Fibroblast of peridontal ligament (primary cell): ENCODE data around the gene LY86.

ENCODE experiments used
- DNase-seq: peaks from one replicate; pipeline ENCODE4 v3.0.0-alpha.2; 2010; ENCODE audit errors: extremely low read depth

Gene LY86

GRCh38 chr6:6570929-6571671, 17.4 kb upstream of the LY86 start:
- no peak for DNase-seq

- no peak for DNase-seq
Observed at GRCh38 chr6:6575143-6575542, 13.4 kb upstream of the LY86 start.

- no peak for DNase-seq
Observed at GRCh38 chr6:6577735-6578134, 10.8 kb upstream of the LY86 start.

- DNase-seq: no peak
Observed at GRCh38 chr6:6579281-6579680, 9.2 kb upstream of the LY86 start.

GRCh38 chr6:6580225-6580856, 8.2 kb upstream of the LY86 start:
- no peak for DNase-seq

GRCh38 chr6:6581054-6581453, 7.5 kb upstream of the LY86 start:
- DNase-seq: no peak

GRCh38 chr6:6582131-6582530, 6.4 kb upstream of the LY86 start:
- no peak for DNase-seq

GRCh38 chr6:6583836-6584235, 4.7 kb upstream of the LY86 start:
- DNase-seq: no peak

- no peak for DNase-seq
Observed at GRCh38 chr6:6584310-6585002, 4.1 kb upstream of the LY86 start.

- no peak for DNase-seq
Observed at GRCh38 chr6:6585003-6585311, 3.6 kb upstream of the LY86 start.

- no peak for DNase-seq
Observed at GRCh38 chr6:6586167-6586566, 2.4 kb upstream of the LY86 start.

GRCh38 chr6:6586671-6587526, 1.6 kb upstream of the LY86 start:
- DNase-seq: no peak

GRCh38 chr6:6587696-6588063, 840 bp upstream of the LY86 start:
- DNase-seq: no peak

GRCh38 chr6:6588924-6589709, 597 bp downstream of the LY86 start:
- no peak for DNase-seq

GRCh38 chr6:6590530-6590929, 2.0 kb downstream of the LY86 start:
- no peak for DNase-seq

GRCh38 chr6:6591778-6592465, 3.4 kb downstream of the LY86 start:
- DNase-seq: no peak

GRCh38 chr6:6592826-6593475, 4.4 kb downstream of the LY86 start:
- no peak for DNase-seq

- no peak for DNase-seq
Observed at GRCh38 chr6:6593867-6594468, 5.4 kb downstream of the LY86 start.

- DNase-seq: no peak
Observed at GRCh38 chr6:6595025-6595424, 6.5 kb downstream of the LY86 start.

- DNase-seq: no peak
Observed at GRCh38 chr6:6595952-6596351, 7.4 kb downstream of the LY86 start.
